ENCODE data around the gene TUNAR. TPM values are rescaled to one million over a fixed set of nuclear protein-coding genes. Genes with fewer than 3 reads are reported as not detected.

TUNAR gene
- total and polyA plus RNA-seq, 9 of the 15 experiments (the other 6 are each of a cell fraction or from before 2014, with no cell fraction given) = not detected

DNA sequence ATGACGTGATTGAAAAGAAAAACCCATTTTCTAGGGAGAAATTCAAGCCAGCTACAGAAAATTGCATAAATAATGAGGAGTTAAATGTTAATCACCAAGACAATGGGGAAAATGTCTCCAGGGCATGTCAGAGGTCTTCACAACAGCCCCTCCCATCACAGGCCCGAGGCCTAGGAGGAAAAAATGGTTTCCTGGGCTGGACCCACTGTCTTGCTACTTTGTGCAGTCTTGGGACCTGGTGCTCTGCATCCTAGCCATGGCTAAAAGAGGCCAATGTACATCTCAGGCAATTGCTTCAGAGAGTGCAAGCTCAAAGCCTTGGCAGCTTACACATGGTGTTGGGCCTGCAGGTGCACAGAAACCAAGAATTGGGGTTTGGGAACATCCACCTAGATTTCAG, 65.3 kb downstream of the TUNAR start:
- H3K79me2 ChIP-seq (ENCODE audit: control insufficient read depth, insufficient read depth, low read length) = no peaks in the 10 kb centered on the region
- ChIA-PET CTCF (ENCODE audit: low intra/inter-chr PET ratio) (no interaction called here), POLR2A (no interaction called here)
- no peaks in the 10 kb centered on the region for H3K4me1 ChIP-seq (replicated peaks in 1 of 2; ENCODE audit: control insufficient read depth in 2 of 2, insufficient read depth in 2 of 2, low read length in 2 of 2)
- intact Hi-C loops (cut with micrococcal nuclease) (no loop called here), in situ Hi-C loops (cut with MboI) (no loop called here)
- no peaks in the 10 kb centered on the region for H4K20me1 ChIP-seq (replicated peaks; ENCODE audit: control insufficient read depth, insufficient read depth, low read length)
- ATAC-seq = no peak
- no peak for DNase-seq (ENCODE audit: extremely low read depth in 1 of 4, low spot score in 3 of 4)
- no peak overlapping the region for H3K4me2 ChIP-seq (ENCODE audit: insufficient read depth, low read length)
- H3K9me3 ChIP-seq (replicated peaks; ENCODE audit: control insufficient read depth, insufficient read depth, low read depth, low read length) = no peaks in the 10 kb centered on the region
- no peak overlapping the region for H3K4me3 ChIP-seq
- no peaks in the 10 kb centered on the region for H3K9me1 ChIP-seq (ENCODE audit: control insufficient read depth, insufficient read depth, low read length)
- H3K27ac ChIP-seq (ENCODE audit: extremely low read depth, low read depth, low read length) = no peak overlapping the region
- H3K9ac ChIP-seq (ENCODE audit: insufficient read depth in 1 of 2, low read depth in 2 of 2, low read length in 2 of 2) = no peak overlapping the region
- no peak for FAIRE-seq
- 0% methylated on average over 1 of the region's 2 CpGs for WGBS (ENCODE audit: insufficient coverage, low coverage, missing lambda C conversion rate)
- H3K36me3 ChIP-seq (ENCODE audit: control insufficient read depth, insufficient read depth, low read length) = no peaks in the 10 kb centered on the region
- no peak overlapping the region for H2AFZ ChIP-seq (ENCODE audit: low read depth, low read length)
- BruUV-seq (replicated peaks) = no TSS peak
- no peaks in the 10 kb centered on the region for H3K27me3 ChIP-seq (ENCODE audit: control insufficient read depth in 2 of 2, insufficient read depth in 2 of 2, low read length in 2 of 2)
- no peak for TF ChIP-seq KDM1A (IDR thresholded peaks at IDR 0.05)
- no peak for TF ChIP-seq FOXA1 (IDR thresholded peaks at IDR 0.05; ENCODE audit: borderline replicate concordance)
- TF ChIP-seq GATAD2A (IDR thresholded peaks at IDR 0.05) = no peak
- TF ChIP-seq, protein P1, sequence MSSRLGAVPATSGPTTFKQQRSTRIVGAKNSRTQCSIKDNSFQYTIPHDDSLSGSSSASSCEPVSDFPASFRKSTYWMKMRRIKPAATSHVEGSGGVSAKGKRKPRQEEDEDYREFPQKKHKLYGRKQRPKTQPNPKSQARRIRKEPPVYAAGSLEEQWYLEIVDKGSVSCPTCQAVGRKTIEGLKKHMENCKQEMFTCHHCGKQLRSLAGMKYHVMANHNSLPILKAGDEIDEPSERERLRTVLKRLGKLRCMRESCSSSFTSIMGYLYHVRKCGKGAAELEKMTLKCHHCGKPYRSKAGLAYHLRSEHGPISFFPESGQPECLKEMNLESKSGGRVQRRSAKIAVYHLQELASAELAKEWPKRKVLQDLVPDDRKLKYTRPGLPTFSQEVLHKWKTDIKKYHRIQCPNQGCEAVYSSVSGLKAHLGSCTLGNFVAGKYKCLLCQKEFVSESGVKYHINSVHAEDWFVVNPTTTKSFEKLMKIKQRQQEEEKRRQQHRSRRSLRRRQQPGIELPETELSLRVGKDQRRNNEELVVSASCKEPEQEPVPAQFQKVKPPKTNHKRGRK (tag; IDR thresholded peaks at IDR 0.05) = no peak
- TF ChIP-seq, protein P2, sequence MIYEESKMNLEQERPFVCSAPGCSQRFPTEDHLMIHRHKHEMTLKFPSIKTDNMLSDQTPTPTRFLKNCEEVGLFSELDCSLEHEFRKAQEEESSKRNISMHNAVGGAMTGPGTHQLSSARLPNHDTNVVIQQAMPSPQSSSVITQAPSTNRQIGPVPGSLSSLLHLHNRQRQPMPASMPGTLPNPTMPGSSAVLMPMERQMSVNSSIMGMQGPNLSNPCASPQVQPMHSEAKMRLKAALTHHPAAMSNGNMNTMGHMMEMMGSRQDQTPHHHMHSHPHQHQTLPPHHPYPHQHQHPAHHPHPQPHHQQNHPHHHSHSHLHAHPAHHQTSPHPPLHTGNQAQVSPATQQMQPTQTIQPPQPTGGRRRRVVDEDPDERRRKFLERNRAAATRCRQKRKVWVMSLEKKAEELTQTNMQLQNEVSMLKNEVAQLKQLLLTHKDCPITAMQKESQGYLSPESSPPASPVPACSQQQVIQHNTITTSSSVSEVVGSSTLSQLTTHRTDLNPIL (CRISPR knock-in tag; IDR thresholded peaks at IDR 0.05) = no peak
- TF ChIP-seq, protein P3, sequence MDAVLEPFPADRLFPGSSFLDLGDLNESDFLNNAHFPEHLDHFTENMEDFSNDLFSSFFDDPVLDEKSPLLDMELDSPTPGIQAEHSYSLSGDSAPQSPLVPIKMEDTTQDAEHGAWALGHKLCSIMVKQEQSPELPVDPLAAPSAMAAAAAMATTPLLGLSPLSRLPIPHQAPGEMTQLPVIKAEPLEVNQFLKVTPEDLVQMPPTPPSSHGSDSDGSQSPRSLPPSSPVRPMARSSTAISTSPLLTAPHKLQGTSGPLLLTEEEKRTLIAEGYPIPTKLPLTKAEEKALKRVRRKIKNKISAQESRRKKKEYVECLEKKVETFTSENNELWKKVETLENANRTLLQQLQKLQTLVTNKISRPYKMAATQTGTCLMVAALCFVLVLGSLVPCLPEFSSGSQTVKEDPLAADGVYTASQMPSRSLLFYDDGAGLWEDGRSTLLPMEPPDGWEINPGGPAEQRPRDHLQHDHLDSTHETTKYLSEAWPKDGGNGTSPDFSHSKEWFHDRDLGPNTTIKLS (IDR thresholded peaks at IDR 0.05; ENCODE audit: borderline replicate concordance, low read depth) = no peak
- TF ChIP-seq, protein P4, sequence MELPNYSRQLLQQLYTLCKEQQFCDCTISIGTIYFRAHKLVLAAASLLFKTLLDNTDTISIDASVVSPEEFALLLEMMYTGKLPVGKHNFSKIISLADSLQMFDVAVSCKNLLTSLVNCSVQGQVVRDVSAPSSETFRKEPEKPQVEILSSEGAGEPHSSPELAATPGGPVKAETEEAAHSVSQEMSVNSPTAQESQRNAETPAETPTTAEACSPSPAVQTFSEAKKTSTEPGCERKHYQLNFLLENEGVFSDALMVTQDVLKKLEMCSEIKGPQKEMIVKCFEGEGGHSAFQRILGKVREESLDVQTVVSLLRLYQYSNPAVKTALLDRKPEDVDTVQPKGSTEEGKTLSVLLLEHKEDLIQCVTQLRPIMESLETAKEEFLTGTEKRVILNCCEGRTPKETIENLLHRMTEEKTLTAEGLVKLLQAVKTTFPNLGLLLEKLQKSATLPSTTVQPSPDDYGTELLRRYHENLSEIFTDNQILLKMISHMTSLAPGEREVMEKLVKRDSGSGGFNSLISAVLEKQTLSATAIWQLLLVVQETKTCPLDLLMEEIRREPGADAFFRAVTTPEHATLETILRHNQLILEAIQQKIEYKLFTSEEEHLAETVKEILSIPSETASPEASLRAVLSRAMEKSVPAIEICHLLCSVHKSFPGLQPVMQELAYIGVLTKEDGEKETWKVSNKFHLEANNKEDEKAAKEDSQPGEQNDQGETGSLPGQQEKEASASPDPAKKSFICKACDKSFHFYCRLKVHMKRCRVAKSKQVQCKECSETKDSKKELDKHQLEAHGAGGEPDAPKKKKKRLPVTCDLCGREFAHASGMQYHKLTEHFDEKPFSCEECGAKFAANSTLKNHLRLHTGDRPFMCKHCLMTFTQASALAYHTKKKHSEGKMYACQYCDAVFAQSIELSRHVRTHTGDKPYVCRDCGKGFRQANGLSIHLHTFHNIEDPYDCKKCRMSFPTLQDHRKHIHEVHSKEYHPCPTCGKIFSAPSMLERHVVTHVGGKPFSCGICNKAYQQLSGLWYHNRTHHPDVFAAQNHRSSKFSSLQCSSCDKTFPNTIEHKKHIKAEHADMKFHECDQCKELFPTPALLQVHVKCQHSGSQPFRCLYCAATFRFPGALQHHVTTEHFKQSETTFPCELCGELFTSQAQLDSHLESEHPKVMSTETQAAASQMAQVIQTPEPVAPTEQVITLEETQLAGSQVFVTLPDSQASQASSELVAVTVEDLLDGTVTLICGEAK (IDR thresholded peaks at IDR 0.05) = no peak
- TF ChIP-seq, protein P4 (CRISPR knock-in tag; IDR thresholded peaks at IDR 0.05) = no peak
- no peak for TF ChIP-seq CREB1 (IDR thresholded peaks at IDR 0.05)
- TF ChIP-seq CREB1 (CRISPR knock-in tag; IDR thresholded peaks at IDR 0.05) = no peak
